Calu3 (cell line): ENCODE data around the gene KCNJ15. TPM values are rescaled to one million over a fixed set of nuclear protein-coding genes. Genes with fewer than 3 reads are reported as not detected.

ENCODE experiments used
- BruUV-seq: library from RNA; stranded (reverse); fragments of 400-500 nt; replicated peaks from 2 replicates; lab custom pipeline; 2021; lab: Mats Ljungman, UMichigan
- CTCF ChIA-PET: fragments of 300-600 bp; sonication (Branson Sonifier 250); formaldehyde crosslinking; loops from one replicate; lab custom pipeline; 2022; ENCODE audit warnings: antibody characterized with exemption; lab: Charles Lee
- DNase-seq: peaks from one replicate; pipeline ENCODE4 v3.0.0; 2022
- H3K27ac Mint-ChIP-seq: one replicate; pipeline ENCODE4 v1.8.0; 2022; ENCODE audit warnings: mixed read lengths; ENCODE audit not compliant: unreplicated experiment
- H3K27me3 Mint-ChIP-seq: one replicate; pipeline ENCODE4 v1.8.0; 2022; ENCODE audit warnings: mixed read lengths; ENCODE audit not compliant: unreplicated experiment
- H3K36me3 Mint-ChIP-seq: one replicate; pipeline ENCODE4 v1.8.0; 2022; ENCODE audit warnings: mild to moderate bottlenecking, moderate library complexity, mixed read lengths; ENCODE audit not compliant: insufficient read depth, unreplicated experiment
- H3K4me1 Mint-ChIP-seq: one replicate; pipeline ENCODE4 v1.8.0; 2022; ENCODE audit warnings: mild to moderate bottlenecking, low read depth, mixed read lengths; ENCODE audit not compliant: unreplicated experiment
- H3K4me3 Mint-ChIP-seq: one replicate; pipeline ENCODE4 v1.8.0; 2022; ENCODE audit warnings: mild to moderate bottlenecking, low read depth, moderate library complexity, mixed read lengths; ENCODE audit not compliant: unreplicated experiment
- H3K9me3 Mint-ChIP-seq: one replicate; pipeline ENCODE4 v1.8.0; 2022; ENCODE audit warnings: low read depth, mixed read lengths; ENCODE audit not compliant: unreplicated experiment
- CTCF ChIP-seq: fragments of 200-600 bp; IDR thresholded peaks from one replicate; pipeline ENCODE4 v1.8.0; 2022; ENCODE audit warnings: antibody characterized with exemption; ENCODE audit not compliant: unreplicated experiment
- intact Hi-C: fragments of 100-400 bp; cut with micrococcal nuclease; formaldehyde crosslinking; loops from one replicate; pipeline ENCODE4 v1.10.0; 2022; ENCODE audit not compliant: unreplicated experiment
- total RNA-seq: library from RNA; stranded (reverse); gene quantifications from 2 replicates; pipeline ENCODE4 v1.2.3, GENCODE V29; 2022

KCNJ15 gene
- total RNA-seq, 1 experiment from 2014 or later: 48.0 TPM

- no peaks in the 10 kb centered on the region for H3K36me3 Mint-ChIP-seq
- no TSS peak for BruUV-seq
- no peak overlapping the region for H3K27ac Mint-ChIP-seq
Measured at GRCh38 chr21:38308532-38309119, 51.8 kb downstream of the KCNJ15 start.

GRCh38 chr21:38310646-38311485 lies 54.1 kb downstream of the KCNJ15 start:
- Mint-ChIP-seq H3K27ac (no peak overlapping the region), H3K9me3 (no peaks in the 10 kb centered on the region), H3K4me3 (no peak overlapping the region), H3K4me1 (peaks cover 44% of the 10 kb centered on the region), H3K27me3 (no peaks in the 10 kb centered on the region), H3K36me3 (no peaks in the 10 kb centered on the region)
- intact Hi-C loops: no loop called here
- no peak for TF ChIP-seq CTCF
- no peak for DNase-seq
- BruUV-seq: no TSS peak
- CTCF ChIA-PET: no interaction called here

More at GRCh38 chr21:38308532-38309119, 51.8 kb downstream of the KCNJ15 start:
- H3K4me1 Mint-ChIP-seq: peaks cover 31% of the 10 kb centered on the region
- H3K27me3 Mint-ChIP-seq: no peaks in the 10 kb centered on the region
- H3K9me3 Mint-ChIP-seq: no peaks in the 10 kb centered on the region
- no peak for DNase-seq
- H3K4me3 Mint-ChIP-seq: no peak overlapping the region
- no peak for TF ChIP-seq CTCF
- intact Hi-C loops: no loop called here
- CTCF ChIA-PET: interaction anchor here (0.6 kb wide), 1 partner anchor 498 kb away, joined by 3 read pairs; no protein-coding TSS in a partner anchor

- intact Hi-C loops: no loop called here
- Mint-ChIP-seq H3K27ac (no peak overlapping the region), H3K4me3 (no peak overlapping the region), H3K36me3 (no peaks in the 10 kb centered on the region), H3K27me3 (no peaks in the 10 kb centered on the region), H3K4me1 (peaks cover 36% of the 10 kb centered on the region), H3K9me3 (no peaks in the 10 kb centered on the region)
- DNase-seq: no peak
- no peak for TF ChIP-seq CTCF
- CTCF ChIA-PET: no interaction called here
- no TSS peak for BruUV-seq
Measured at GRCh38 chr21:38311765-38312164, 55.0 kb downstream of the KCNJ15 start.

GRCh38 chr21:38312822-38313221 lies 56.0 kb downstream of the KCNJ15 start:
- H3K27me3 Mint-ChIP-seq: no peaks in the 10 kb centered on the region
- no peaks in the 10 kb centered on the region for H3K9me3 Mint-ChIP-seq
- no TSS peak for BruUV-seq
- no peak overlapping the region for H3K27ac Mint-ChIP-seq
- CTCF ChIA-PET: interaction anchor here (0.7 to 1.0 kb wide), 2 partner anchors 40 to 143 kb away, joined by 3 read pairs; no protein-coding TSS in a partner anchor
- no peak for TF ChIP-seq CTCF
- no peaks in the 10 kb centered on the region for H3K36me3 Mint-ChIP-seq
- no peak overlapping the region for H3K4me3 Mint-ChIP-seq
- peaks cover 35% of the 10 kb centered on the region for H3K4me1 Mint-ChIP-seq
- no peak for DNase-seq
- intact Hi-C loops: no loop called here
